GM21529 (cell line): ENCODE results near the gene DDOST.
"Not testable (repeated sequence)": the region's sequence is repeated elsewhere in the genome, so short reads cannot be mapped to it uniquely, and the experiment has no call there.

Experiments
- ATAC-seq: cut with Tn5 transposase; IDR thresholded peaks from one replicate; pipeline ENCODE4 v1.9.1; 2021; ENCODE audit not compliant: unreplicated experiment

Gene DDOST

GRCh38 chr1:20626524-20626923 is 34.6 kb downstream of the DDOST start:
- no peak for ATAC-seq

GRCh38 chr1:20626098-20626427 is 35.1 kb downstream of the DDOST start:
- no peak for ATAC-seq

GRCh38 chr1:20625176-20626097 is 35.7 kb downstream of the DDOST start:
- ATAC-seq, result no peak

GRCh38 chr1:20624709-20625108 is 36.5 kb downstream of the DDOST start:
- no peak for ATAC-seq

- no peak for ATAC-seq
Measured at GRCh38 chr1:20621012-20621411, 40.2 kb downstream of the DDOST start.

DNA sequence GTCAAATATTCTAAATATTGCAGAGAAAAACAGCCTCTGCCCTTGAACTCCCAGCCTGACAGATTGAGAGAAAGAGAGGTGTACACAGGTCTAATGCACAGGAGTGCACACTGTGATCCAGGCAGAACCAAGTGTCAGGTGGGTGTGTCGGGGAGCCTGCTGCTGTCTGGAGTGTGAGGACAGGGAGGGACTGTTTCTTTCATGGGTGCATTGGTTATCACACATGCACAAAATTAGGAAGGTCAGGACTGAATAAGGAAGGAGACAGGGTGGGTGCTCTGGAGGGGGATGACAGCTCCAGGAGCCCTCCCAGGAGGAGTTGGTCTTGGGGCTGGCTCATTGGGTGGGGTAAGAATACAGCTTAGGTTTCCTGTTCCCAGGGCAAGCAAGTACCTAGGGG is 41.2 kb downstream of the DDOST start:
- no peak for ATAC-seq

DNA sequence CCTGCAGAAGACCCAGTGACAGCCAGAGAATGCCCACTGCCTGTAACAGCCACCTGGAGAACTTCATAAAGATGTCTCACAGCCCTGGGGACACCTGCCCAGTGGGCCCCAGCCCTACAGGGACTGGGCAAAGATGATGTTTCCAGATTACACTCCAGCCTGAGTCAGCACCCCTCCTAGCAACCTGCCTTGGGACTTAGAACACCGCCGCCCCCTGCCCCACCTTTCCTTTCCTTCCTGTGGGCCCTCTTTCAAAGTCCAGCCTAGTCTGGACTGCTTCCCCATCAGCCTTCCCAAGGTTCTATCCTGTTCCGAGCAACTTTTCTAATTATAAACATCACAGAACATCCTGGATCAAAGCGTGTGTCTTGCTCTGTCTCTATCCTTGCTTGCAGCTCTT is 42.6 kb downstream of the DDOST start:
- no peak for ATAC-seq

DNA sequence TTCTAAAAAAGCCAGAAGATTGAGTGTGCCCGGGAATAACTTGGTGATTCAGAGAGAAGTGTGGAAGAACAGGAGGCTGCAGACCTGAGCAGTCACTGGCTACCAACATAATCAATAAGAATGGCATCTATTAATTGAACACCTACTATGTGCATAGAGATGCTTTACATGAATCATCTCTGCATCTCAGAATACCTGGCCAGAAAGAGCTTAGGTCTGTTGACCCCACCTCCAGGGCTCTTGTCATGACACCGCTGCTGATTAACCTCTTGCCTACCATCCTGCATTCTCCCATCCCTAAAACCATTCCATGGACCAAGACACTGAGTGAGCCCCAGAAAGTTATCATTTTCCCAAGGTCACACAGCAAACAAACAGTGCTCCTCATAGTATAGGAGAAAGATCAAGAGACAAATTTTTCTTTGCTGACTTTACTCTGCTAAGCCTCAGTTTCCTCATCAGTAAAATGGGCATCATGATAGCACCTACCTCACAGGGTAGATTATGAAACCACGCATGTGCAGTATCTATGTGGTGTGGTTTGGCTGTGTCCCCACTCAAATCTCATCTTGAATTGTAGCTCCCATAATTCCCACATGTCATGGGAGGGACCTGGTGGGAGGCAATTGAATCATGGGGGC is 44.2 kb downstream of the DDOST start:
- no peak for ATAC-seq

DNA sequence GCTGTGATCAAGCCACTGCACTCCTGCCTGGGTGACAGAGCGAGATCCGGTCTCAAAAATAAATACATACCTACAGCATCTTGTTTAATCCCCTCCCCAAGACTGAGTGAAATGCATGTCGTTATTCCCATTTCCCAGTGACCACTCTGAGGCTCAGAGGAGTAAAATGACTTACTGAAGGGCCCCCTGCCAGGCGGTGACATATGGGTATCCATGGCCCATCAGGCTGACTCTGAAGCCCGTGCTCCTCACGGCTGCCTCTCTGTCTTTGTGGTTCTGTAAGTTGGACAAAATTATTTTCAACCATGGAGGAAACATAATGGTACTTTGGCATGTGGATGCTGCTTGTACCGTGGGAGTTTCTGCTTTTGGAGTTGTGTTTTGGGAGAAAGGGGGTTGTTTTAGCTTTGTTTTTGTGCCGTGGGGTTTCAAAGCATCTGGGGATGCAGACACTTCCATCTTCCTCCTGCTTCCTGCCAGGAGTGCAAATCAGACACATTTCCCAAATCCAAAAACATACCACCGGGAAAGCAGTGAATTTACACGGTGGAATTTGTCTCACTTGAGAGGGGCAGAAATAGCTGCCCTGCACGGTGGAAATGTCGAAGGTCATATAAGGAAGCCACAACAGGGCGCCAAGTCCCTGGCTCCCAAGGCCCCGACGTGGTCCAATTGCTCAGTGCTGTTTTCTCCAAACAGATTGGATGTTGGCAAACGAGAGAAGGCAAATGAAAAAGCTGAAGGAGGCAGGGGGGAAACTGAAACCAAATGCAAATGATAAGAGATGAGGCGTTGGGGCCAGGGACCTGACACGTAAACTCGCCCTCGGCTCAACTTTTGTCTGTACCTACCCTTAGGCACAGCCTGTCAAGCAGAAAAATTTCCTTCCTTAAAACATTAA is 45.0 kb downstream of the DDOST start:
- ATAC-seq, result no peak

- ATAC-seq, result no peak
Measured at GRCh38 chr1:20614131-20614579, 47.0 kb downstream of the DDOST start.

- no peak for ATAC-seq
Measured at GRCh38 chr1:20612221-20612746, 48.9 kb downstream of the DDOST start.

GRCh38 chr1:20611652-20612051 is 49.5 kb downstream of the DDOST start:
- no peak for ATAC-seq

- no peak for ATAC-seq
Measured at GRCh38 chr1:20610970-20611369, 50.2 kb downstream of the DDOST start.

DNA sequence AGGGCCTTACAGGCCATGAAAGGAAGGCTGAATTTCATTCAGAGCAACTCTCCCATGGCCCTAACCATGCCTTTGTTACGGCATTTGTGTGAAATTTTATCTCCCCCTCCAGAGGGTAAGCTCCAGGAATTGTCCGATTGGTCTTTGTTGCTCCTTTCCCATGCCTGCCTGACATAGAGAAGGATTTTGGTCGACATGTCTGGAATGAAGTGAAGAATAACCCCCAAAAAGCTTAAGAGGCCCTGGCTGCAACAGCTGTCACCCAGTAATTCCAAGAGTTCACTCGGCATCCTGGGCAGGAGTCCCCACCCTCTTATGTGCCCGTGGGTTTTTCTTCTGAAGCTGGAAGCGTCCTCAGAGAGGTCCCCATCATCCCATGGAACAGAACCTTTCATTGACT is 51.6 kb downstream of the DDOST start:
- no peak for ATAC-seq

- not testable (repeated sequence) for ATAC-seq
Measured at GRCh38 chr1:20606801-20607570, 54.2 kb downstream of the DDOST start.

DNA sequence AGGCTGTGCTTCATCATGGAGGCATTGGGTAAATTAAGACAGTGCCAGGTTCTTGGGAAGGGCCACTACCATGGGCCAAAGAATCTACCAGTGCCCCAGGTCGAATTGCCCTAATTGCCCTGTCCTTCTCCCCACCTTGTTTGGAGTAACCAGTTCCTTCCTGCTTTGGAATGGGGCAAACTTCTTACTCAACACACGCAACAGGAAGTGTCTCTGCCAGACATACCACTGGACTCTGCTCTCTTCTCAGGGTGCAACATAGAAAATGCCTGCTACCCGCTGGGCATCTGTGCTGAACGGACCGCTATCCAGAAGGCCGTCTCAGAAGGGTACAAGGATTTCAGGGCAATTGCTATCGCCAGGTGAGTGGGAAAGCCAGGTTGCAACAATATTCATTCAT is 56.5 kb downstream of the DDOST start:
- ATAC-seq, result no peak

GRCh38 chr1:20603504-20604464 is 57.4 kb downstream of the DDOST start:
- no peak for ATAC-seq

- ATAC-seq, result no peak
Measured at GRCh38 chr1:20602851-20603450, 58.2 kb downstream of the DDOST start.
